ENCODE measurements around the gene C12orf42.

The C12orf42 gene

DNA sequence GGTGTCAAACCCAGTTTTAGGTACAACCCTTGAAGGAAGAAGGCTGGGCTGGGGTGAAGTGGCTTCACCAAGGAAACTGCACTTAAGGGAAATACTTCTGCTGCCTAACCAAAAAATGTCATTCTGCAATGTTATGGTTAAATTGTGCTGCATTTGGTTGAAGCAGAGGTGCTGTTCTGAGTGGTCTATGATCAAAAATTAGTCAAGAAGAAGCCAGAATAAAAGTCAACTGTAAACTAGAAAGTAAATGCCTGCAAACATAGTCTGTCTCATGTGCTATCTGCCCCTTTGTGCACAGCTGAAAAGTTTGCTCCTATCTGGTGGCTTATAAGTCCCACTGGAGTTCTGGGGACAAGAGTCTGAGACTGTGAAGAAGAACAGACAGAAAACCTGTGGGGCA lies 158.8 kb downstream of the C12orf42 start:
- DNase-seq (ENCODE audit: low read depth) = no peak

DNA sequence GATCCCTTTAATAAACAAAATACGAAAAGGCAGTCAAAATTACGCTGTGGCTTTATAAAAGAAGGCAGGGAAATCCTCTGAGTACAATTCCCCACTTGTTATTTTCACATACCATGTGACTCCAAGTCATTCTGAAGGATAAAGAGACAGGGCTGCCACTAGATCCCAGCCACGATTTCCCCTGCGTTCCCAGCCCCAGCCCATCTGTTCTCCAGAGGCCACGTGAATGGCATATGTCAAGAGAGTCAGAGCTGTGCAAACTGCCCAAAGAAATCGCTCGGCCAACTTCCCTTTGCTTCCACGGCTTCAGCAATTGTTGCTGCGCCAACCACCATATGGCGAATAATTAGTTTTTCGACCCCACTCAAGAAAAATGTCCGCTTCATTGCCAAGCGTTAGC lies 161.3 kb downstream of the C12orf42 start:
- DNase-seq (ENCODE audit: low read depth) = no peak

DNA sequence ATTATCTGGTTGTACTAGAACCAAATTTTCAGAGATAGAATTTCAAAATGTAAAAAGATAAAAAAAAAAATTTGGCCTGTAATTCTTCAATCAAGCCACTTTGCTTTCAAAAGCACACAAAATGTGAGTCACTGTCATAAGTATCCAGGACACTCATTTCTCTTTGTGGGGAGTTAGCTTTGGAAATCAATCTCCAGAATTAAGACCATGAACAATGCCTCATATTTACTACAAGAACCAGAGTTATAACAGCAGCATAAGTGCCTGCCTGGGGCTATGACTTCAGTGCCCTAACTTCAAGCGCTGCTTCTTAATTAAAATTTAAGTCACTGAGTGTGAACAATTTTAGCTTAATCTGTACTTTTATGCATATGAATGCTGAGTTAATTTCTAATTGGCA lies 162.1 kb downstream of the C12orf42 start:
- DNase-seq (ENCODE audit: low read depth) = no peak

DNA sequence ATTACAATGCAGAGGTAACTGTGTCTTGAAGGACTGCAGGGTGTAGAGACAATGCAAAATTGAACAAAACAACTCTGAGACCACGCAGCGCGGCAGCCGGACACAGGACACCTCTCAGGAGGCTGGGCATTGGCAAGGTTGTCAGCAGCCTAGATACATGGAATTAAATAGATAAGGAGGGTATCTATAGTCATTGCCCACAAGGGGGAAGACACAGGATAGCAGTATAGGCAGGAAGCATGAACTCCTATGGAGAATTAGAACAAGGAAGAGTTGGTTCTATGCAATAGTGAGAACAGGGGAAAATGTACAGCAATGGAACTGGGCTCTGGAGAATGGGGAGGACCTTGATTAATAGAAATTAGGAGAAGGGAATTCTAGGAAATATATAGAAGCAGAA lies 164.1 kb downstream of the C12orf42 start:
- no peak for DNase-seq (ENCODE audit: low read depth)

DNA sequence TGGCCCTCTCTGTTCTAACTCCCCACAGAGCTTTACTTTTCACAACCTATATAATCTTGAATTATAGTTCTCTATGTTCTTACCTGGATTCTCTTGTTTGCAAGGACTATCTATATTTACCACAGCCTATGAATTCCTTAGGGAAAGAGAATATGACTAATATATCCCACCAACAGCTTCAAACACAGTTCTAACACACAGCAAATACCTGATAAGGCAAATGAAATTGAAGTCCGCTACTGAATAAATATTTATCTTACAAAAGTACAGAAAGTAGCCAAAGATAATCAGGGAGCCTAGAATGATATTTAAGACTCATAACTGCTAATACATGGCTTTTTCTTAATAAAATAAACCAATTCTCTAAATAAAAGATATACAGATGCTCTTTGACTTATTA lies 165.1 kb downstream of the C12orf42 start:
- DNase-seq (ENCODE audit: low read depth) = no peak

DNA sequence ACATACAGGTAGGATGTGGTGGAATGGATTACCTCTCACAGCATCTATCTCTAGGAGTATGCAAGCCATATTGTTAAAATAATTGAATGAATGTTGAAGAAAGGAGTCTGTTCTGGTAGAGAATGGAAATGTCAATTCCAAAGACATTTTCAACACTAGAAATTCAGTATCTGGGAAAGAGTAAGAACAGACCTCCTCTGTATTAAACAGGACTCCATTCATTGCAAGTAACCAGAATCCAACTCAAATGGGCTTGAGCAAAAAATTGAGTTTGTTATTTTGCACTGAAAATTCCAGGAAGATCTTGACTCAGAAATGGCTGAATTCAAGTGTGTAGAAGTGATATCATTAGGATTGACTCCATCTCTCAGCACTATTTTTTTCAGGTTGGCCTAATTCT lies 168.1 kb downstream of the C12orf42 start:
- DNase-seq (ENCODE audit: low read depth) = no peak

DNA sequence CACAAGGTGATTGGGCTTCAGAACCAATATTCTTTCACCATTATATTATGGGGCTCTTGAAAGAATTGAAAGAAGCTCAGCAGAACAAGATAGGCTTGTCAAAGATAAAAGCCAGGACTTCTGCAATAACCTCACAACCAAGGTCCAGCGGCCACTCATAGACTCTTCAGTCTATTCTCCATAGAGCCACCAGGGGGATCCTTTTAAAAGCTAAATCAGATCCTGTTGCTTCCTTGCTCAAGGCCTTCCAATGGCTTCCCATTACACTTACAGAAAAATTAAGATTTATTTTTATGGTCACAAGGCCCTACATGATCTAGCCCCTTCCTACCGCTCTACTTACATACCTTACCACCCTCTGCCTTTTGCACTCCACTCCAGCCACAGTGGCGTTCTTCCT lies 169.6 kb downstream of the C12orf42 start:
- DNase-seq (ENCODE audit: low read depth) = peak; percentile 39

DNA sequence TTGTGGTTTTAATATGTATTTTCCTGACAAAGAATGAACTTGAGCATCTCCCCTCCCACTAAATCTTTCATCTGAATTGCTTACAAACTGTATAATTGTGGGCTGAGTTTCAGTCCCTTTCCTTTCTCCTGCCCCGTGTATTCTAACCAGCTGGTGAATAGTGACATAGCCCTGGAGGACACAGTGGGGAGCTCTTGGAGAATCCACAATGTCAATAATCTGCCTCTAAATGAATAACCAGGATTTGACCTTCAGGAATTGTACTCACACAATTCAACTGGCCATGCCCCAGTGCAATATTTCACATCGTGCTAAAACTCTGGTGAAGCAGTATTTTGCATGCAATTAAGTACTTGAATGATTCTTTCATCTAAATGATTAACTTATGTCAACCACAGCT lies 177.2 kb downstream of the C12orf42 start:
- no peak for DNase-seq (ENCODE audit: low read depth)

DNA sequence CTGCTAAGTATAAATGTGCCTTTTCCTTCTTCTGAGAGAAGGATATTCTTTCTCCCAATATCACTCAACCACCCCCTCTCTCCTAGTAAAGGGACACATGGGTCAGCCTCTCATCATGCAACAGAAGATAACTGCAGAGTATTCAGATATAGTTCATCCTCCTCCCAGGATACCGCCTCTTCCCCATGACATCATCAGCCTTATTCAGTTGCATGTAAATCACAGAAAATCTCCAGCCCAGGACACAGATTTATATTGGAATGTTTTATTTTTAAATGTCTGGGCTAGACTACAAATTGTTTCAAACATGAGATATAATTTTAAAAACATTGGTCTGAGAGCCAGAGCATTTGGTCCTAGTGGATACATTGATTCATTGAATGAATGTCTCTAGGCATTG lies 178.5 kb downstream of the C12orf42 start:
- no peak for DNase-seq (ENCODE audit: low read depth)

DNA sequence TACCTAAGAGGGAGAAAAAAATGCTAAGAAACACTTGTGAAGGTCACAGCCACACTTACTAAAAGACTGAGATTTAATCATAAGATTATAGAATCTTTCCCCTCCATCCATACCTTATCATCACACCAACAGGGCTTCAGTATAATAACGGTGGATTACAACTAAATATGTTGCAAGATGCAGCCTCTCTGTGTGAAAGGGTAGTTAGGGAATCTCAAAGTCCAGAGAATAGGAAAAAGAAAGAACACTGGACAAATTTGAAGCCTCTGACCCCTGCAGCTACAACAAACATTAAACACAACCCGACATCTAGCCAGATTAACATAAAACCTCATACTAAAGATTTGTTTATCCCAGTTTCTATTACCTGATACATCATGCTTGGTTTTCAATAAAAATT lies 181.0 kb downstream of the C12orf42 start:
- no peak for DNase-seq (ENCODE audit: low read depth)

DNA sequence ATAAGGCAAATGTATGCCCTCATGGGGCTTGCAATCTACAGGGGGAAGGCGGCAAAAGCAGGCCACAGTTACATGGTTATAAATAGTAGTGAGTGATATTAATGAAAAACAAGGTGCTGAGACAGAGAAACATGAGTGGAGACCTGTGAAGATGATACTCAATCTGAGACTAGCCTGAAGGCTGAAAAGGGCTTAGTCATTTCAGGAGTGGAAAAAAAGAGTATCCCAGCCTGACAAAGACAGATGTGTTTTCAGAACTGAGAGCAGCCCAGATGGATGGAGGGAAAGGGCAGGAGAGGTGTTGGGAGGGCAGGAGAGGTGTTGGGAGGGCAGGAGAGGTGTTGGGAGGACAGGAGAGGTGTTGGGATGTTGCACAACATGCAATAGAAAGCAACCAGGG lies 181.9 kb downstream of the C12orf42 start:
- DNase-seq (ENCODE audit: low read depth) = no peak

DNA sequence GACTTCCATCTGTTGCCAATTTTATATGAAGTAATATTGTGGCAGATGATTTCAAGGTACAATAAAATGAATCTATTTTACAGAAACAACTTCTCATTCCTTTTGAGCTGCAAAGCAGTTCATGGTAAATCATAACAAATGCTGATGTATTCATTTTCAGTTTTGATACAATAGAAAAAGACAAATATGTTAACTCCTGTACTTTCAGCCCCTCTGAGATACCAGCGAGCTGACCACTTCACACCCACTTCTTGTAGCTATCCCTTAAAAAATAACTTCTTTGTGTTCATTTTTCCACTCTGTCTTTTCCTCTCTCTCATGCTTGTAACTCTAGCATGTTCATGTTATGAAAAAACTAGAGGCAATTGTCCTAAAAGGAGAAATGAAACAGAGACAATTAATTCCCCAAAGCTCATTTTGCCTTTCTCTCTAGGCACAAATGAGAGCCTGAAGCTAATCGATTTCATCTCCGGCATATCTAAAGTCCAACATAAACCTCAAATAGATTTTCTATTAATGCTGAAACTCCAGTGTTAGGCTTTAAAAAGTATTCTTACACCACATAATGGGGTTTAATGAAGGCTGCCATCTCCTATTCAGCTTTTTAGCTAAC lies 182.9 kb downstream of the C12orf42 start:
- DNase-seq (ENCODE audit: low read depth) = no peak

DNA sequence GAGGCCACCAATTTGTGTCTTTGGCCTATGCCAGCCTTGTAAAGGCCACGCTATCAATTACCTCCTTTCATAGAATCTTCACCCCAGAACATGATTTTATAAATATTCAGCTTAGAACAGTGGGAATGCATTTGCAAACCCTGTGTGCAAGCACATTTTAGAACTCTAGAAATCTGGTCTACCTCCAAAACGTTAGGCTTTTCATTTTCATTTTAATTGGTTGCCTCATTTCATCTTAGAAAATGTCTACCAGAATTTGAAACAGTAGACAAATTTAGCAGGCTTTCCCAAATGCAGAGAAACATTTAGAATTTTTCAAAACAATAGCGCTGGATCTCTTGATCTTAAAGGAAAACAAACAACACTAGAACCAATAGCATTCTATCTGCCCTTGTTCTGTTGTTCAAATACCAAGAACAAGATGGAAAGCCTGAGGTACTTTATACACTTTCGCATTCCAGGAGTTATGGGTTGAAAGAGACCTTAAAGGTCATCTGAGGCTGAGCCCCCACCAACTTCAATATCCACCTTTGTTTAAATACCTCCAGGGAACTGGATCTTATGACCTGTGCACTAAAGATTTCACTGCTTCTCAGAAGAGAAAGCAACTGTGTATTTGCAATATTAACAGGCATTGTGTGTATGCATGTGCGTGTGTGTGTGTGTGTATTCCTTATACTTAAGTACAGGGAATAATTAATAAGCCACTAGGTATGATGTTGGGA lies 185.1 kb downstream of the C12orf42 start:
- no peak for DNase-seq (ENCODE audit: low read depth)

DNA sequence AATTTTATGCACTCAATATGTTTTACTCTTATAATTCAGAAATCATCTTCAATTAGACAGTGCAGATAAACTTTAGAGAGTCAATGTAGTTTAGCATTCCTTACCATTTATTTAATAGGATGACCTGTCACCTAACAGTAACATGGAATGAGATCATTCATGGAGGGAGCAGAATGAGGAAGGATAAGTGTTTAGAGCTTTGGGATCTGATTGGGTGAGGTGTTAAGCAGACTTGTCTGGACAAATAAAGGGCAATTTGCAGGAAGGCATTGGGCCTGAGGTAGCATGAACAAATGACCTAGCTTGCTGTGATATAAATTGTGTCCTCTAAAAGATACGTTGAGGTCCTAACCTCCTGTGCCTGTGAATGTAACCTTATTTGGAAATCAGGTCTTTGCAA lies 187.4 kb downstream of the C12orf42 start:
- no peak for DNase-seq (ENCODE audit: low read depth)

DNA sequence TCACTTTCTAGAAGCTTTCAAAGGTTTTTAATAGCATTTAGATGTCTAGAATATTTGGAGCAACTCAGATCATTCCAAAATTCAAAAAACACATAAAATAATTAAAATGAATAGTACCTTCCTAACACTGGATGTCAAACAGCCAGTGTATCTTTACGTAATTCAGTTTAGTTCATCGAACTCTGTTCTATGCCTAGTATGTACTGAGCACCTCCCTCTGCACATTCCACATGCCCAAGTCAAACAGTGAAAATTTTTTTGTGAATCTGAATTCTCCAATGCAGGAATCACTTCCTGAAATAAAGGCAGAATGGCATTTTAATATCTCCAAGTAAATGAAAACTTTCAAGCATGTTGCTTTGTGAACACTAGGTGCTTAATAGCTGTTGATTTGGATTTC lies 192.3 kb downstream of the C12orf42 start:
- no peak for DNase-seq (ENCODE audit: low read depth)

DNA sequence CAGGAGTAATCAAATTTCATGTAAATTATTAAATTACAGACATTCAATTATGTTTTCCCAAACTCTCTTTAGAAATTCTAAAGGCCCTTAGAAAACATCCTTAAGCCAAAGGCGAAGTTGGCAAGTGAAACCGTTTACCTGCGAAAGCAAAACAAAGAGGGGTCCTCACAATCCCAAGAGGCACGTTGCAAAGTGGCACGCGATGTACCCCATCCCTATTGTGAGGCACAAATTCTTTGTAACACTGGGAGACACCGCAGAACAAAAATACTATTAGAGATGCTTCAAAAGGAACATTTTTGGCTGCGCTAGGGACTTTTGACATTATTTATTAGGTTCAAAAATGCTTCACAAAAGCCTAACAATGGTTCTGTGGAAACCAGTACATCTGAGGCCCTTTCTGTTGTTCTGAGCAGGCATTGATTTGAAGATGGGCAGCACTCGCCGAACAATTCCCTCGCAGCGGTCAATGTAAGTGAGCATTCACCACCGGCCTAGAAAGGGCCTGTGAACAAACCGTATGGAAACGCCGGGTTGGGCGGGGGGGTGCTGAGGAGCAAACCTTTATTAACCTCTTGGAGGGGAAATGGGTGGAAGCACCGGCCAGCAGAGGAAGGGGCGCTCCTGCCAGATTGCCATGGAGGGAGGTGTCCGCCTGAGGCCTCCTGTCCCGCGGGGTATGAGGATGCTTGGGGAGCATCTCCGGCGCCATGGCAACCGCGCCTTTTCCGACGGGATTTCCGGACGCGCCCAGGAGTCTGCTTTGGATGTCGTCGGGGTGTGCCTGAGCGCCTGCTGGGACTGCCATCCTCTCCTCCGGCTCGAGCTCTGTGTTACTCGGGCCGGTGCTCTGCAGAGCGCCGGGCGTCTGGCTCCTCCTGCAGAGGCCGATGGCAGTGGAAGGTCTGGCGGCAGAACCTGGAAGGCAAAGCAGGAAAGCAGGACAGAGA lies 193.9 kb downstream of the C12orf42 start:
- DNase-seq (ENCODE audit: low read depth) = no peak

DNA sequence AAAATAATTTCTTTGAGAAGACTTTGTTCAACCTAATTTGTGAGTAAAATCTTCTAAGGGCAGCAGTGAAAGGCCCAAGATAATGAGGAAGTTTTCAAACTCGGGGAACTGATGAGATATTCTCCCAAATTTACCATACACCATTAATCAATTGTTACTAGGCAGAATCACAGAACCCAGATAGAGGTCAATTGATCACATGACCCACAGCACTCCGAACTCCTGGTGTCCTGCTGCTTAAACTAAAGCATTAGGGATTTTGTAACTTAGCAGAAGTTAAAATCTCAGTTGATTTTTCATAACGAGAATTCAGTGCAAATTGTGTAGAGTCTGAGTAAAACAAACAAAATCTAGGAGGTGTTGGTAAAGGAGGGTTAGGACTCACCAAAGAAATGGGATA lies 207.8 kb downstream of the C12orf42 start:
- DNase-seq (ENCODE audit: low read depth) = no peak

DNA sequence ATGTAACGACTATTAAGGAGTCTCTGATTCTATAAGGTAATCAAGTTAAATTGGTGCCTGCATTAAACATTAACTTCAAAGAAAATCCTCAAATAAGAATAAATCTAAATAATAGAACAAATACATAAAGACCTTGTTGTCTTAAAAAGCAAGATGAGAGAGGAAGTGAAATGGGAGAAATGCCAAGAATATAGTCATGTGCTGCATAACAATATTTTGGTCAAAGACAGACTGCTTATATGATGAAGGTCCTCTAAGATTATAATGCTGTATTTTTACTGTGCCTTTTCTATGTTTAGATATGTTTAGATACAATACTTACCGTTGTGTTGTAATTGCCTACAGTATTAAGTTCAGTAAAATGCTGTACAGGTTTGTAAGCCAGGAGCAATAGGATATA lies 213.6 kb downstream of the C12orf42 start:
- no peak for DNase-seq (ENCODE audit: low read depth)

DNA sequence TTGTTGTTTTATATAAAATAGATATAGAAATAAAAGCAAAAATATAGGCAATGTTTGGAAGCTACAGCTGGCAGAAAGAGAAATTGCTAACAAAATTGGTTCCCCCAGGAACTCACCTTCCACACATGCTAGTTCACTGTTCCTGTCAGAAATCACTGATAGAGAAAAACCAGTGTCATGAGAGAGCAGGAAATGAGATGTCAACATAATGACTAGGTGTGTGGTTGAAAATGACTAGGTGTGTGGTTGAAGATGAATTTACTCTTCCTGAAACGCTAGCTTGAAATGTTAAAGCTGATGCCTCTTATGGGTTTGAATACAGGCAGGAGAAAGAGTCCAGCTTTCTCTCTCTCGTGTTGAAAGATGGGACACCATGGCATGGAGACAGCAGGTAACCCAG lies 216.3 kb downstream of the C12orf42 start:
- DNase-seq (ENCODE audit: low read depth) = no peak

DNA sequence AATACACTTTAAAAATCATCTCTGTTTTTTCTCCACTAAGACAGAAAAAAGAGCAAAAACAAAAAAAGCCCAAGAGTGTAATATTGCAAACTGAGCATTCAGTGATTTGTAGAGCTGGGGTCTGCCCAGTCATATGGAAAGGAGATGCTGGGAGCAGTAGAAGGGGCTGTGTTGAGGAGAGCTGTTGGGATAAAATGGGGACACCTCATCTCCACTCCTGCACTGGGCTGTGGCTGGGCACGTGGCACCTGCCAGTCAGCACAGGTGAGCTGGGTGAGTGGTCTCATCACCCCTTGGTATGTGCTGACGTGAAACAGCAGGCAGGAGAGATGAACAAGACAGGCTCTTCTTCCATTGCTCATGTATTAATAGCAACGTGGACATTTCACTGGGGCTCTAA lies 217.4 kb downstream of the C12orf42 start:
- DNase-seq (ENCODE audit: low read depth) = no peak

DNA sequence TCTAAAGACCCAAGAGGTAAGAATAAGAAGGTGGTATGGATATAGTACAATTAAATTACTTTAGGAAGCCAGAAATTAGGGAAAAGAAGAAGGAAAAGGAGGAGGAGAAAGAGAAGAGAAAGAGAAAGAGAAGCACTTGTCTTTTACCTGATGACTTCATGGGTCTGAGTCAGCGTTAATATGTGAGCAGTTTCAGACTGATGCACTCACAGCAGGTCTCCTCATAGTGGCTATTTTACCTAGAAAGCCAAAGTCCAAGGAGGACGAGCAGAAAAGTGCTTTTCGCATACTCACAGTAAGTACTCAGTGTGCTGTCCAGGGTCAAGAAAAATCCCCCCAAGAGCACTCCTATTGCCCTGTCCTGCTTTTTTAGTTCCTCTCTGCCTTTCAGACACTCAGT lies 222.1 kb downstream of the C12orf42 start:
- no peak for DNase-seq (ENCODE audit: low read depth)

DNA sequence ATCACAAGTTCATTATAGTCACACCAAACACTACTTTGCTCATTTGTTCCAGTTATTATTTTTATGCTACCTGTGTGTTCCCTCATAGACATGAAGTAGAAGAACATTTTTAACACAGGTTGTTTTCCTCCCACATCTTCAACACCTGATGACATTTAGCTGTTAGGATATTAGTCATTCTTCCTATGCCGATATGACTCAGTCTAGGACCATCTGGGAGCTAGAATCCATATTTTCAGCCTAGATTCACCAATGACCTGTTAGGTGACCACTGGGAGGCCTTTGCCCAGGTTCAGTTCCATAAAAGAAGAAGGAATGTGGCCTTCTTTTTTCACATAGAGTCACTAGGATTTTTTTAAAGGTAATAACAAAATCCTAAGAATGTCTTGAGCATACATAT lies 222.8 kb downstream of the C12orf42 start:
- DNase-seq (ENCODE audit: low read depth) = peak; percentile 35

DNA sequence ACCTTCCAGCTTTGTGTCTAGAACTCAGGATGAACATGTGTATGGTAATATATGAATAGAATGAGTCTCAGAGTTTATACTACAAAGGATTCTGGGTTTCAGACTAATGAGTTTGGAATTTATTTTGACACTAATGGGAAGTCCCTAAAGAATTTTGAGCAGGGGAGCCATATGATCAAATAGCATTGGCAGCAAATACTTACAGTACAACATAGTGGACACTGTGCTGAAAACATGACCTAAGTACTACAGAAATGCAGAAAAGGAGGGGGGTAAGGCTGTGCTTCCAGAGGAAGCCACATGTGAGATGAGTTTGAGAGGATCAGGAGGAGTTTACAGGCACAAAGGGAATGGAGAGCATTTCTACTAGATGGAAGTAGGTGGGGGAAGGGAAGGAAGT lies 225.8 kb downstream of the C12orf42 start:
- peak; percentile 49 for DNase-seq (ENCODE audit: low read depth)

All from ELR (cell line).